Hippocampal formation (tissue), 2 donors: ENCODE measurements around the gene CCL4L2.
"Not testable (repeated sequence)": the region's sequence is repeated elsewhere in the genome, so short reads cannot be mapped to it uniquely, and the experiment has no call there.

ENCODE experiments used
- DNase-seq, 2 donors: peaks; one replicate each; lab custom pipeline; 2025; lab: John Stamatoyannopoulos, UW

CCL4L2 gene

DNA sequence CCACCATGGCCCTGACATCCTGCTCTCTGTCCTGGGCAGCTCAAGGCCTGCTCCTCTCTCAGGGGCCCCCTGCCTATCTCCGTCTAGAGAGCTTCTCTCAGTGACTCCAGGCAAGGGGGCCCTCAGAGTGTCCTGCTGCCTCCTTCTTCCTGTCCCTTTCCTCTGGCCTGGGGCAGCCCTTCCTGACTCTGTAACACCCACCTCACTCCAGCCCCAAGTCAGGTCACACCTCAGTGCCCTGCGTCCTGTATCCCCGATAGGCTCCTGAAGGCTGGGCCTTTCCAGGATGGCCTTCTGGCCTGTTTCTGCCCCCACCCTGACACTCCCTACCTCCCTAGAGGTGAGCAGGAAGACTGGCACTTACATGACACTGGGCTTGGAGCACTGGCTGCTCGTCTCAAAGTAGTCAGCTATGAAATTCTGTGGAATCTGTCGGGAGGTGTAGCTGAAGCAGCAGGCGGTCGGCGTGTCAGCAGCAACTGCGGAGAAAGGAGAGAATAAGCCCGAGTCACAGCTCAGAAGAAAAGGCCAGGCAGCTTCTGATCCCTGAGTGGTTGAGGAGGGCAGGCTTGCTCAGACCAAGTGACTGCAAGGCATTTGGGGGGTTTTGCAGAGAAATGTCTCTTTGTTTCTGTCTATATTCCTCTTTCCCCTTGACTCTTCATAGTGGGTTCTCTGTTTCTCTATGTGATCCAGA lies 15.3 kb upstream of the CCL4L2 start:
- no peak for DNase-seq

DNA sequence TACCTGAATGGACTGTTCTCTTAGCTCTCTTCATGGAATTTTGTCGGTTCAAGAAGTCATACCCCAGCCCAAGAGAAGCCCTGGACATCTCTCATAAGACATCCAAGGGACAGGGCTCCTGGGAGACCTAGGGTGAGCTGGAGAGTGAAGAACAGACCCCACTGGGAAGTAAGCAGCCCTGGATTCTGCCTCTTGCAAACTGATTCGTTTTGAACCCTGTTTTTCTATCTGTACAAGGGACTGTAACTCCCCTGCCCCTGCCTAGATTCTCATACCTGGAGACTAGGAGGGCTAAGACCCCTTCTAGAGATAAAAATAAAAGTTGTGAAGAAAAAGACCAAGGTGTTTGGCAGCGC lies 14.8 kb upstream of the CCL4L2 start:
- no peak for DNase-seq

DNA sequence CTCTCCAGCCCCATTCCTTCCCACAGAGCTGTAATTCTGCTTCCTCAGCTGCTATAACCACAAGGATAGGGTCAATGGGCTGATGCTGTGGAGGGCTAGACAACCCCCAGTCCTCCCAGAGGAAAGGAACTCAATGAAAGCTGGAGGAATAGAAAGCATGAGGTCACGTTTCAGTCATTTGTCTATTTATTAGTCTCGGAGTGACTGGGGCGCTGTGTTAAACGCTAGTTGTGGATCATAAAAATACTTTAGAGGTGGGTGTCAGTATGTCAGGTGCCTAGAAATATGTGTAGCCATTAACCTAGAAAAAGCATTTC lies 13.5 kb upstream of the CCL4L2 start:
- DNase-seq, result no peak

DNA sequence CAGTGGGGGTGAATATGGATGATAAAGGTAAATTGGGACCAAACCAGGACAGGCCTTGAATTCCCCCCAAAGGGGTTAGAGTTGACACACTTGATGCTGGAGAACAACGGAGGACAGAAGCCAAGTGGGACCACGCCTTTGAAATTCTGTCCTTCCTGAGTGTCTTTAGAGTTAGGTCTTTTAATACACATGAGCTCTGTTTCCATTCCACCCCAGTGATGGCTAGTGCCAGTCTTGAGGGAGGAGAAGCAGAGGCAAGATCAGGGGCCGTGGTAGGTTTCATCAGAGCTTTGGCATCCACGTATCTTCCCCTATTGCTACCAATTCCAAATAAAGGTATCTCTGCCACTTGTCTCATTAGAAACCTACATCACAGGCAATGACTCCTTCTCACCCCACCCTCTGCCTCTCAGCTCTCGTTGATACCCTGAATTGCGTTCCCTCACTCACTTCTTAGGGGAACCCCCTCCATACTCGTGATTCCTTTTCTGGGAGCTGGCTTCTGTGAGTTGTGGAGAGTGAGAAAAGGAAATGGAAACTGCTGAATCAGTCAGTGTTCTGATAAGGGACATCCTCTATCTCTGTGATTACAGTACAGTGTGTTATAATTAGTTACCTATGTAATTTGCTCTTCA lies 11.9 kb upstream of the CCL4L2 start:
- no peak for DNase-seq

DNA sequence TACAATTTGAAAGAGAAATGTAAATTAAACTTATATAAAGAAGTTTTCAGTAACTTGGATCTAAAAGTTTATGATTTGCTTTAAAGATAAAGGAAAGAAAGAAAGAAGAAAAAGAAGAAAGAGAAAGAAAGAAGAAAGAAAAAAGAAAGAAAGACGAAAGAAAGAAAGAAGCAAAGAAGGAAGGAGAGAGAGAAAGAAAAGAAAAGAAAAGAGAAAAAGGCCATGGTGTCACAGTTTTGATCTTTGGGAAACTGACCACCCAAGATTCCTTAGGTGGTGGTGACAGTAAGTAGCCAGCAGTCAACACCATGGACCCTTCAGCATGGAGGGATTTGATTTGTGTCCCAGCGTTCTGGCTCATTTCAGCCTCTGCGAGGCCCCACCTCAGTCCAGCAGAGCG lies 9.8 kb upstream of the CCL4L2 start:
- DNase-seq, result not testable (repeated sequence)

DNA sequence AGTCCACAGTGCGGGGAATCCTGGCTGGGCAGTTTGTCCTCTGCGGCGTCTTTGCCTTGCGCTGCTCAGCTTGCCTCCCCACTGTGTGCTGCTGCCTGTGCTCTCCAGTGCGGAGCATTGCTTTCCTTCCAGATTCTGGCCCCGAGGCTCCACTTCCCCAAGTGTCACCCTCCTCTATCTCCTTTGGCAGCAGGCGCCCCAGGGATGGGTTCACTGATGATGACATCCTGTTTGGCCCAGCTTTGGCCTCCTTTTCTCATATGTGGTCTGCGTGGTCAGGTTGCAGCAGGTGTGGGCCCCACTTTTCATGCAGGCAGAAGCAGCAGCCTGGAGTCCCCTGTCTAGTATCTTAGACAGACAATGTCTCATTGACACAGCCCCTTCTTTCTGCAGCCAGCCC lies 9.4 kb upstream of the CCL4L2 start:
- not testable (repeated sequence) for DNase-seq

DNA sequence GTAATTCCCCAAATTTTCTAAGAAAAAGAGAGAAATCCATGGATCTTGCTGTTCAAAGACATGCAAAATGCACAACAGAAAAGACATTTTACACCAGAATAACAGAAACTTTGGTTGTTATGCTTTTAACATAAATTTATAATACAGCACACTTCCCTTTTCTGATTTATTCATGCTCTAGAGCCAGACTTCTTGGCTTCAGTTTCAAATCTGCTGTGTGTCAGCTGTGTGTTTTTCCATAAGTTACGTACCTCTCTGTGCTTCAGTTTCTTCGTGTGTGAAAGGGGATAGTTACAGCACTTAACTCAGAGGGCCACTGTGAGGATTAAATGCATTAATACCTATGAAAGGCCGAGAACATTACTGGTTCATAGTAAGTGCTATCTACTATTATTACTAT lies 7.5 kb upstream of the CCL4L2 start:
- DNase-seq, result no peak

DNA sequence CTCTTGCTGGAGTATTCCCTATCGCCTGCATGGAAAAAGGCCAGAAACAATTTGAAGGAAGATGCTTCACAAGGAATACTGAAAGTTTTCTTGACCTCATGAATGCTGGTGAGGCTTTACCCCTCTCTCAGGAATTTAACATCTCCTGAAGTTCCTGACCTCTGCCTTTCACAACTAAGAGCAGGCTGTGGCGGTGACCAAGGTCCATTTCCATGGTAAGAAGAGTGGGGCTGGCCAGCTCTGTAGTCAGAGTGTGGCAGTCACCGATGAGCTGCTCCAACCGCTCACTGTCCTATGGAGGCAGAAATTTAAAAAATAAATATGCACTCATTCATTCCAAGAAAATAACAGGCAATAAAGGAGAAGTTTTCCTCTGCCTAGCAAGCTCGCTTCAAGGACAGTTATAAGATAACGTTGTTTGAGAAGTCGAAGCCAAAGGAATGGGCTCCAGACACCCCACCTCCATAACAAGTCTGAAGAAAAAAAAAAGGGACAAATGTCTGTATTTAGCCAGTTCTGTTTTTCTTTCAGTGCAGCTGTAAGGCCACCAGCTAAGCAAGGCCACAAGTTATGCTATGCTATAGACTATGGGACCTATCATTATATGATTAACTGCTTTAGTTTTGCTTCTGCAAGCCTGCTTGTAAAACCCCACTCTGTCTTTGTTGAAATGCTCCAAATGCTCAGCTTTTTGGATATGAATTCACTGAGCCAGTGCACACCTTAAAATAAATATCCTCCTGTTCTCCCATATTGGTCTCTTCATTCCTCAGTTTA lies 6.0 kb upstream of the CCL4L2 start:
- DNase-seq, result no peak

DNA sequence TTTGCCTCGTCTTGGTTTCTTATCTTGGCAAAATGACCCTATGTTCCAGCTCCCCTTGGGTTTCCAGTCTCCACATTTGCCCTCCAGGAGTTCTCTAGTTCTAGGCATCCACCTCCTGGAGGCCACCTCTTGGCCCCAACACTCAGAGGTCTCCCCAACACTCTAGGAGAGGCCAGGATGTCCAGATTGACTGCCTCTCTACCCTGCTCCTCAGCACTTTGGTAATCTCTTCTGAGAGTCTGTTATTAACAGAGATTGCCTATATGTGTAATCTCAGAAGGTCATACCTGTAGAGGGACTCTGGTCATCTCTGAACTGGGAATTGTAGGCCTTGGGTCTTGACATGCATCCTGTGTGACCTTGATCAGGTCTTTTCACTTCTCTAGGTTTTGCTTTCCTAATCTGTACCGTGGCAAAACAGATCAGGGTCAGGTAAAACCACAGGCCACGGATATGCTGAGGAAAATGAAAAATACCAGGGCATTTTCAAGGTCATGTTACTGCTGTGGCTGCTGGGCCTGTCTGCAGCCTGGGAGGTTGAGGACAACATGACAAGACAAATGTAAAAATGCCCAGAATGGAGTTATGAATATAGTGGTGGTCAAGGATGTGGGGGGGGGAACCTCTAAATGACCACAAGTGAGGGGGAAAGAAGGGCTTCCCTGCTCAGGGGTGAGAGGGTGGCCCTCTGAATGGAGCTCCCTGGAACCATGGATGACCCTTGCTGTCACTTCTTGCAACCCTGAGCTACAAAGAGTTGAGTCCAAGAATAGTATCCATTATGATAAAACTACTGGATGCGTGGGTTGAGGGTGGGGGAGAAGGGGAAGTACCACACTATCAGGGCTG lies 5.0 kb upstream of the CCL4L2 start:
- no peak for DNase-seq

DNA sequence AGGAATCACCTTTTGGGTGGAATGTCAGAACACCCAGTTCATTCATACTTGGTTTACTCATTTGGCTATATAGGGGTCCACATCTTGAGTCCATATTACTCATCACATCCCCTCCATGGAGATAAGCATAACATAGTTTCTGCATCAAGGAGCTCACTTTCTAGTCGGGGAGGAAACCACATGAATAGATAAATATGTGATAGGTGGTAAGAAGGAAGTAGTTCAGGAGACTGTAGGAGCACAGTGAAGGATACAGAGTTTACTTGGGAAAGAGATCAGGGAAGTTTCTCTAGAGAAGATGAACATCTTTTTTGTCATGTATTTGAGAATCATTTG lies 4.4 kb upstream of the CCL4L2 start:
- DNase-seq, result not testable (repeated sequence)

DNA sequence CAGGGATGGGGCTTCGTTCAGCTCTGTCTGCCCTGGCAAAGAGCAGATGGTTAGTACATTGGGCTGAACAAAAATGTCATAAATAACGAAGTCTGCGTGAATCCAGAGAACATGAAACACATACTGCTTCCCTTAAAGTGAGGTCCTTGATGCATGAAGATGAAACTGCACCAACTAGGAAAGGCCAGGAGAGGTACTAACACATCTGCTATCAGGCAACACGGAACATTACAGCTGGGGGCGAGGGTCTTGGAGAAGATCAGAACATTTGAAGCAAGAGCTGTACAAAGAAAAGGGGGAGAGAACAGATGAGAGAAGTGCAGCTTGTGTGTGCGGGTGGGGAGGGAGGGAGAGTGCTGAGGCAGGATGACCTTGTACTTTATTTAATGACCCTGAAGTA lies 3.5 kb upstream of the CCL4L2 start:
- not testable (repeated sequence) for DNase-seq

DNA sequence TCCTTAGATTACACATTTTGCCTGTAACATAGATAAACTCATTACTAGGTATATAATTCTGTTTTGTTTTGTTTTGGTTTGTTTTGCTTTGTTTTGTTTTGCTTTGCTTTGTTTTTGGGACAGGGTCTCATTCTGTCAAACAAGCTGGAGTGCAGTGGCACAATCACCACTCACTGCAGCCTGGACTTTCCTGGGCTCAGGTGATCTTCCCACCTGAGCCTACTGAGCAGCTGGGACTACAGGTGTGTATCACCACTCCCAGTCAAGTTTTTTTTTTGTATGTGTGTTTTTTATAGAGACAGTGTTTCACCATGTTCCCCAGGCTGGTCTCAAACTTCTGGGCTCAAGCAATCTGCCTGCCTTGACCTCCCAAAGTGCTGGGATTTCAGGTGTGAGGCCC lies 1.3 kb upstream of the CCL4L2 start:
- no peak for DNase-seq

DNA sequence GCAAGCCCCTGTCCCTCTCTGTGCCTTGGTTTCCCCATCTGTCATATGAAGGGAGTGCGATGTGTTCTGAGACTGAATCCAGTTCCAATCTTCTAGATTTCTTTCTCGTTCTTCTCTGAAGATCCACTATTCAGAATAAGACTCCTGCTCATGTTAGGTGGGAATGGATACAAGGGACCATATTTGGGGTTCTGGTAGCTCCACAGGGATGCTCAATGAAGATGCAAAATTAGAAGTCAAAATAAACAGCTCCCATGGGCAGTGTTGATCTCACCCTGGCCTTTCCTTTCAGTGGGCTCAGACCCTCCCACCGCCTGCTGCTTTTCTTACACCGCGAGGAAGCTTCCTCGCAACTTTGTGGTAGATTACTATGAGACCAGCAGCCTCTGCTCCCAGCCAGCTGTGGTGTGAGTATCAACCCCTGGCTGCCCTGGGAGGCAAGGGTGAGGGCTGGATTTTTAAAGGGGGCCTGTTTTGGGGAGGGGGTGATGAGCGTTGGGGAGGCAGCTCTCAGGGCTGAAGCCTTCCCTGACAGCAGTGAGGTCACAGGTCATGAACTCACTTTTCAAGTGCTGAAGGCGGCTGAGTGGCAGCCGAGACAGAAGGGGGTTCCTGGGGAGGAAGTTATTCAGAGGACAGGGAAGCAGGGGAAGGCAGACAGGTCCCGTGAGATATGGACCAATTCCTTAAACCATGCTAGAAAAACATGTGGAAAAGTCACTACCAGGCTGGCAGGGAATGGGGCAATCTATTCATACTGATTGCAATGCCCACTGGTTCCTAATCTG lies 815 bp downstream of the CCL4L2 start:
- DNase-seq, result not testable (repeated sequence)

DNA sequence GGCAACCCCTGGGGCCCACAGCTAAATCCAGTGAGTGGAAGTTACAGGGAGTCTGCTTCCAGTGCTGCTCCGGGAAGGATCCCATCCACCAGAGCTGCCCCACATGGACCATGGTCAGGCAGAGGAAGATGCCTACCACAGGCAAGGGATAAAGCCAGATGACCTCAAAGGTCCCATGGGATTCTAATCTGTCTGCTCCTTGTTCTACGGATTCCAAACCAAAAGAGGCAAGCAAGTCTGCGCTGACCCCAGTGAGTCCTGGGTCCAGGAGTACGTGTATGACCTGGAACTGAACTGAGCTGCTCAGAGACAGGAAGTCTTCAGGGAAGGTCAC lies 1.4 kb downstream of the CCL4L2 start:
- DNase-seq, result no peak

DNA sequence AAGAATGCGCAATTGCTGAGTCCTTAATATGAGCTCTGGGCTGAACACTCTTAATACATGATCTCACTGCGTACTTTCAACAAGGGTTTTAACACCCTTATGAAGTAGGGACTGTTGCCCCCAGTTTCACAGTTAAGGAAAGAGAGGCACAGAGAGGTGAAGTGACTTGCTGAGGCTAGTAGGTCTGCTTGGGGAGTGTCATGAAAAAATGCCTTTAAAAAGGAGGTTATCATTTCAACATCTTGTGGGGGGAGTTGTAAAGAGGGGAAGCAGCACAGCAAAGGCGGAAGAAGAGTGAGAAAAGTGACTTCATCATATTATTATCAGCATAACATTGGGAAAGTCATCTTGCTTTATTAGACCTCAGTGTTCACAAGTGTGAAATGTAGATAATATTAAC lies 2.1 kb downstream of the CCL4L2 start:
- DNase-seq, result no peak

DNA sequence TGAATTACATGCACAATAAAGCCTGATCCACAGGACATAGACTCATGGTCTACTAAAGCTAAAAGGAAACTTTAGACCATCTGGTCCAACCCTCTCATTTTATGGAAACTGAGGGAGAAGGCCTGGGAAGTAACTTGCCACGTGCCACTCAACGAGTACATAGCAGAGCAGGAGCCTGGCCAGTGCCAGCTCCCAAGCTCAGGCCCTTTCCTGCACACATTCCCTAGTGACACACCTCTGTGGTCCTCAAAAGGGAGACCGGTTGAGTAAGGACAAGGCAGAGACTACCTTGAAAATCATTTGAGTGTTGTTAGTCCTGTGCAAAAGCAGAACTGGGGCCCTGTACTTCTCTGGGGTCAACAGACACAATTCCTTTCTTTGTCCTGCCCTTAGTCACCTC lies 2.8 kb downstream of the CCL4L2 start:
- no peak for DNase-seq

DNA sequence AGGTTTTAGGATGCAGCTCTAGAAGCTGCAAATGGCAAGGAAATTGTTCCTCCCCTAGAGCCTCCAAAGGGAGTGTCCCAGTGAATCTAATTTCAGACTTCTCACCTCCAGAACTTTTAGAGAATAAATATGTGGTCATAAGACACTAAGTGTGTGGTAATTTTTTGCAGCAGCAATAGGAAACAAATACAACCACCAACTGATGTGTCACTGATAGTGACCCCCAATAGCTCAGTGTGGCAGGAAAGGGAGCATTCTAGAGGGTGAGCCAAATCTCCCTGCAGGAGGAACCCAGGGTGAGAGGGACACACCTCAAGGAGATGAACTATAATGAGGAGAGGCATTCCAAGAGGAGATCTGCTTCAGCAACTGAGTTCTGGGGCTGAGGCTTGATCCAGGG lies 4.1 kb downstream of the CCL4L2 start:
- no peak for DNase-seq

DNA sequence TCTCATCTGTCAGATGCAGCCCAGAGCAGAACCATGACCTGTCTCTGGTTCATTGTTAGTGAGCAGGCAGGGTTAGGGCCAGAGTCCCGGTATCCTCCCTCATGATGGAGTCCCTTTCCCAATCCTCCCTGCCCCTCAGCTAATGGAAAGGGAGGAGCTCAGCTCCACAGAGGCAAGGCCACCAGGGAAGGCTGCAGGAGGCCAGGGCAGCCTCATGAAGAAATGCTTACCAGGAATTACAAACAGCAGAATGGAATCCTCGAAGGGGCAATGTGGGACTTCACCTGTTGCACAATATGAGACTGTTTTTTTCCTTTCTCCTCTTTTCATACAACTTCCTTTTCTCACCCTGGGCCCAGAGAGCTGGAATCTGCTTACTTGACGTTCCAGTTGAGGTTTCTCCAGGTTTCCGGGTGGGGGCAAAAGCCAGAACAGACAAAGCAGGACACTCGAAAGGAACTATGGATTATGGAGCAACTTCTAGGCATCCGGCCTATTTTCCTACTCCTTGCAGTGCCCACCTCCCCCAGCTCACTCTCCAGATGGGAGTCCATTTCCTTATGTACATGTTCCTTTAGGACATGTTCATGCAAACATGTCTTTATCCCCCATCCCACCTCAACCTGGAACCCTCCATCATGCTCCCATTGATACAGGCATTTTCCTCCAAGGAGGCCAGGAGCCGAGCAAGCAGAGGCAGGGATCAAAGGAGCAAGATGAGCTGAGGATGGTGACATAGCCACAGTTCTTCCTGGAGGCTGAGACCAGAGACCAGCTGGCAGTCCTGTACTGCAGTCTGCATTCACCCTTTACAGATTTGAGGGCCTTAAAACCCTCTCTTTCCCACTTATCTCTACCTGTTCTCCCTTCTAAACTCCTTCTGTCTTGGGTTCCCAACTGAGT lies 4.8 kb downstream of the CCL4L2 start:
- not testable (repeated sequence) for DNase-seq

DNA sequence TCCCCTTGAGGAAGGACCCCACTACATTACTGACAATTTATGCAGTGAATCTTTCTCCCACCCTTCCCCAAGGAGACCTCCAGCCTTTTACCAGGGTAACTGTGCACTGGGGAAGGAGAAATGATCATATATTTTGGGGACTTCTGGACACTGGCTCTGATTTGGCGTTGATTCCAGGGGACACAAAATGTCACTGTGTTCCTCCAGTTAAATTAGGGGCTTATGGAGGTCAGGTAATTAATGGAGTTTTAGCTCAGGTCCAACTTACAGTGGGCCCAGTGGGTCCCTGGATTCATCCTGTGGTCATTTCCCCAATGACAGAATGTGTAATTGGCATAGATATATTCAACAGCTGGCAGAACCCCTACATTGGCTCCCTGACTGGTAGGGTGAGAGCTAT lies 8.7 kb downstream of the CCL4L2 start:
- DNase-seq, result not testable (repeated sequence)

DNA sequence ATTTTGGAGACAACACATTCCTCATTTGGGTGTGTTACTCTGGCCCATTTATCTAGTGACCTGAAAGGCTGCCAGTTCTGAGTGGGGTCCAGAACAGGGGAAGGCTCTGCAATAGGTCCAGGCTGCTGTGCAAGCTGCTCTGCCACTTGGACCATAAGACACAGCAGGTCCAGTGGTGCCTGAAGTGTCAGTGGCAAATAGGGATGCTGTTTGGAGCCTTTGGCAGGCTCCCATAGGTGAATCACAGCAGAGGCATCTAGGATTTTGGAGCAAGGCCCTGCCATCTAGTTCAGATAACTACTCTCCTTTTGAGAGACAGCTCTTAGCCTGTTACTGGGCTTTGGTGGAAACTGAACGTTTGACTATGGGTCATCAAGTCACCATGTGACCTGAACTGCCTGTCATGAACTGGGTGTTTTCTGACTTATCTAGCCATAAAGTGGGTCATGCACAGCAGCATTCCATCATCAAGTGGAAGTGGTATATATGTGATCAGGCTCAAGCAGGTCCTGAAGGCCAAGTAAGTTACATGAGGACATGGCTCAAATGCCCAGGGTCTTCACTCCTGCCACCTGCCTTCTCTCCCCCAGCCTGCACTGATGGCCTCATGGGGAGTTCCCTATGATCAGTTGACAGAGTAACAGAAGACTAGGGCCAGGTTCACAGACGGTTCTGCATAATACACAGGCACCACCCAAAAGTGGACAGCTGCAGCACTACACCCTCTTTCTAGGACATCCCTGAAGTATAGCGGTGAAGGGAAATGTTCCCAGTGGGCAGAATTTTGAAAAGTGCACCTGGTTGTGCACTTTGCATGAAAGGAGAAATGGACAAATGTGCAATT lies 10.1 kb downstream of the CCL4L2 start:
- DNase-seq, result not testable (repeated sequence)
